T-cell (primary cell): ENCODE data around the gene SCN10A. TPM values are rescaled to one million over a fixed set of nuclear protein-coding genes. Genes with fewer than 3 reads are reported as not detected.

Experiments
- ATAC-seq, 4 experiments: fragments of 200-7000 bp in 3 of 4; fragments of 150-1000 bp in 1 of 4; cut with Tn5 transposase; replicated peaks in 1 of 4; 1 replicate in 3 of 4; 2 replicates in 1 of 4; pipeline ENCODE4 v1.10.0; 2021; ENCODE audit warnings: moderate library complexity in 3 of 4, mild to moderate bottlenecking in 2 of 4, moderate number of reproducible peaks in 1 of 4
- CTCF ChIA-PET, 2 donors: fragments of 300-600 bp; sonication (Branson Sonifier 250); formaldehyde crosslinking; loops; one replicate each; lab custom pipeline; 2022; ENCODE audit warnings: antibody characterized with exemption in 2 of 2; lab: Charles Lee
- POLR2A ChIA-PET, 2 donors: fragments of 300-600 bp; sonication (Branson Sonifier 250); formaldehyde crosslinking; loops; one replicate each; lab custom pipeline; 2022; ENCODE audit warnings: antibody characterized with exemption in 2 of 2; lab: Charles Lee
- DNase-seq, 35 experiments: peaks; one replicate each; pipeline versions ENCODE4 v3.0.0 to v3.0.0-alpha.2; 2013 to 2023
- H3K27ac ChIP-seq: one replicate; pipeline ENCODE4 v1.5.1; 2013; ENCODE audit warnings: low read length
- H3K27me3 ChIP-seq, 2 experiments: replicated peaks in 1 of 2; 1 replicate in 1 of 2; 2 replicates in 1 of 2; pipeline versions ENCODE4 v1.6.1 to v1.7.0; 2013; ENCODE audit warnings: low read length in 1 of 2, mixed read lengths in 1 of 2; ENCODE audit not compliant: control insufficient read depth in 2 of 2, insufficient read depth in 2 of 2; ENCODE audit errors: extremely low read depth in 1 of 2
- H3K36me3 ChIP-seq, 2 donors: 1 replicate in 1 of 2; 2 replicates in 1 of 2; pipeline versions ENCODE4 v1.6.1 to v1.7.0; 2013; ENCODE audit warnings: low read length in 1 of 2; ENCODE audit not compliant: control insufficient read depth in 2 of 2, insufficient read depth in 1 of 2; ENCODE audit errors: extremely low read depth in 1 of 2
- H3K4me1 ChIP-seq, 2 experiments: 1 replicate in 1 of 2; 2 replicates in 1 of 2; pipeline versions ENCODE4 v1.6.1 to v1.7.0; 2013; ENCODE audit warnings: low read length in 2 of 2, mixed read lengths in 1 of 2; ENCODE audit not compliant: insufficient read depth in 2 of 2, control insufficient read depth in 1 of 2; ENCODE audit errors: extremely low read depth in 1 of 2
- H3K4me3 ChIP-seq, 2 donors: 1 replicate in 1 of 2; 2 replicates in 1 of 2; pipeline versions ENCODE4 v1.5.1 to v1.7.0; 2013; ENCODE audit warnings: mild to moderate bottlenecking in 2 of 2, low read length in 1 of 2, moderate library complexity in 1 of 2; ENCODE audit not compliant: control insufficient read depth in 1 of 2; ENCODE audit errors: extremely low read depth in 1 of 2
- H3K9me3 ChIP-seq: 2 replicates; pipeline ENCODE4 v1.7.0; 2013
- H3K27ac Mint-ChIP-seq, 2 donors: one replicate each; pipeline ENCODE4 v1.8.0; 2020 to 2021; ENCODE audit warnings: mild to moderate bottlenecking in 2 of 2, mixed read lengths in 2 of 2
- H3K27me3 Mint-ChIP-seq, 2 donors: one replicate each; pipeline ENCODE4 v1.8.0; 2021 to 2022; ENCODE audit warnings: mixed read lengths in 2 of 2
- H3K36me3 Mint-ChIP-seq: one replicate; pipeline ENCODE4 v1.8.0; 2021; ENCODE audit warnings: mixed read lengths
- H3K4me1 Mint-ChIP-seq, 3 donors: one replicate each; pipeline ENCODE4 v1.8.0; 2020 to 2022; ENCODE audit warnings: mixed read lengths in 3 of 3, mild to moderate bottlenecking in 1 of 3
- H3K4me3 Mint-ChIP-seq, 3 donors: one replicate each; pipeline ENCODE4 v1.8.0; 2020 to 2022; ENCODE audit warnings: mild to moderate bottlenecking in 3 of 3, mixed read lengths in 3 of 3, moderate library complexity in 3 of 3
- H3K9me3 Mint-ChIP-seq, 3 donors: one replicate each; pipeline ENCODE4 v1.8.0; 2020 to 2022; ENCODE audit warnings: mixed read lengths in 3 of 3
- WGBS: methylation state at CpG from one replicate; pipeline ENCODE4 v1.1.5; 2013; ENCODE audit warnings: missing lambda C conversion rate; ENCODE audit not compliant: insufficient coverage; 5-methylcytosine and 5-hydroxymethylcytosine counted together
- total RNA-seq, 35 experiments: library from RNA in 6 of 35; stranded (reverse) in 6 of 35; fragments of 120-200 nt in 1 of 35; gene quantifications; one replicate each; pipeline versions ENCODE4 v1.2.1 to v1.2.4 and lab custom pipeline; 2013 to 2026

SCN10A gene
- total RNA-seq, 5 donors from 2014 or later (not counting 1 experiment from before 2014, with no cell fraction given) = not detected

DNA sequence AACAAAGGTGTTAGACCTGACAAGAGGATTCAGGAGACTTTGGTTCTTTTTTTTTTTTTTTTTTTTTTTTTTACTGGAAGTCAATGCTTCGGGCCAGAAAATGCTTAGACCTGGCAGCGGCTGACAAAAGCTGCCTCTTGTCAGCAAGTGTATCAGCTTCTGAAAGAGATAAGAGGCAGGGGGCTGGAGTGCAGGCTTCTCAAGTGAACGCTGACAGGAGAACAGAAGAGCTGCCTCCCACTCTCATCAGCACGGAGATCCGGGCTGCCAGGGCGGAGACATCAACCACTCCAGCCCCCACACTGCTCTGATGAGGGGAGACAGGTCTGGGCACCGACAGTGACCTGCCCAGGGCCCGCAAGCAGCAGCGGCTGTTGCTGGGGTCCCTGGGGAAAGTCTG is 157.2 kb downstream of the SCN10A start:
- no peaks in the 10 kb centered on the region for H3K36me3 ChIP-seq
- Mint-ChIP-seq H3K9me3 (peaks cover 9 to 26% (median 10%) of the 10 kb centered on the region in 3 donors), H3K27ac (no peak overlapping the region), H3K27me3 (peaks cover 56 to 62% of the 10 kb centered on the region in 2 donors), H3K4me1 (peaks cover 0 to 4% (median 0%) of the 10 kb centered on the region in 3 donors), H3K4me3 (no peak overlapping the region), H3K36me3 (no peaks in the 10 kb centered on the region)
- CTCF ChIA-PET = interaction anchor here (0.6 to 0.7 kb wide), 4 partner anchors 36 to 685 kb away, joined by 3 to 9 read pairs (median 6); no protein-coding TSS in a partner anchor
- POLR2A ChIA-PET = no interaction called here
- no peak overlapping the region for H3K27ac ChIP-seq
- DNase-seq = no peak
- WGBS = 67% methylated on average over 3 of the region's 9 CpGs
- ATAC-seq = no peak
- H3K27me3 ChIP-seq = peaks cover 2 to 40% of the 10 kb centered on the region in 2 experiments
- no peak overlapping the region for H3K4me3 ChIP-seq
- no peaks in the 10 kb centered on the region for H3K9me3 ChIP-seq
- H3K4me1 ChIP-seq = peaks cover 0 to 3% of the 10 kb centered on the region in 2 experiments

- DNase-seq (no peak), ATAC-seq (no peak)
- CTCF ChIA-PET = no interaction called here
- Mint-ChIP-seq H3K27me3 (peaks cover 50 to 58% of the 10 kb centered on the region in 2 donors), H3K4me3 (no peak overlapping the region), H3K9me3 (peaks cover 0 to 13% (median 7%) of the 10 kb centered on the region in 3 donors), H3K4me1 (peaks cover 0 to 4% (median 0%) of the 10 kb centered on the region in 3 donors), H3K27ac (no peak overlapping the region), H3K36me3 (no peaks in the 10 kb centered on the region)
- Histone ChIP-seq H3K4me1 (peaks cover 0 to 3% of the 10 kb centered on the region in 2 experiments), H3K27me3 (peaks cover 2 to 44% of the 10 kb centered on the region in 2 experiments), H3K4me3 (no peak overlapping the region), H3K36me3 (no peaks in the 10 kb centered on the region), H3K9me3 (no peaks in the 10 kb centered on the region), H3K27ac (no peak overlapping the region)
- WGBS = 65% methylated on average over 5 of the region's 5 CpGs
- POLR2A ChIA-PET = no interaction called here
Measured at GRCh38 chr3:38657369-38657768, 158.6 kb downstream of the SCN10A start.

DNA sequence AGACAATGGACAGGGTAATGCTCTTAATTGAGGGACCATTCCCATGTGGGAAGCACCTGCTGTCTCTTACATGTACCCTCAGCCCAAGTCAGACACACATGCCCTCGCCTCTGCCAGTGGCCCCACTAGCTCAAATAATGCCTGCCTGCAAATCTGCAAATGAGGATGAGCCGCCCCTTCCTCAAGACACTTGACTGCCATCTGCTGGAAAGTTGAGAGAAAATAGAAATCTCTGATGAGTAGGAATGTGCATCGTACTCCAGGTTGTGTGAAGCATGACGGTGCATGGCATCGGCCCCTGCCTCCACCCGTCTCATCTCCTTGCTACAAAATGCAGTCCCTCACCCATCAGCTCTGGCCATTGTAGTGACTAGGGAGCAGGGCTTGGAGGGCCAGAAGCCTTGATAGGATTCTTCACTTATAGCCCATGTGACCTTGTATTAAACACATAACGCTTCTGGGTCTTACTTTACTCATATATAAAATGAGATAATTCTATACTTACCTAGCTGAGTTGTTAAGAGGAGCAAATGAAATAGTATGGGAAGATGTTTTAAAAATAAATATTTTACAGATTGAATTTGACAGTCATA is 160.2 kb downstream of the SCN10A start:
- Mint-ChIP-seq H3K4me1 (peaks cover 0 to 4% (median 0%) of the 10 kb centered on the region in 3 donors), H3K4me3 (no peak overlapping the region), H3K9me3 (peaks cover 0 to 1% (median 0%) of the 10 kb centered on the region in 3 donors), H3K27me3 (peaks cover 42 to 55% of the 10 kb centered on the region in 2 donors), H3K27ac (peak overlapping the region in 1 of 2 donors; percentile 1), H3K36me3 (no peaks in the 10 kb centered on the region)
- DNase-seq = peak in 1 of 35 experiments; percentile 59
- Histone ChIP-seq H3K27me3 (peaks cover 2 to 51% of the 10 kb centered on the region in 2 experiments), H3K4me1 (peaks cover 0 to 9% of the 10 kb centered on the region in 2 experiments), H3K36me3 (no peaks in the 10 kb centered on the region), H3K27ac (no peak overlapping the region), H3K9me3 (no peaks in the 10 kb centered on the region), H3K4me3 (no peak overlapping the region)
- WGBS = no CpG with 5 or more reads among the region's 7 CpGs
- peak in 3 of 4 experiments; percentile 41 to 67 (median 48) for ATAC-seq
- ChIA-PET POLR2A (no interaction called here), CTCF (interaction anchor here (0.5 to 1.8 kb wide), 8 partner anchors 9 to 655 kb away, joined by 3 to 15 read pairs (median 4); partner anchors contain the start of gene EXOG (in 2 of the 2))

DNA sequence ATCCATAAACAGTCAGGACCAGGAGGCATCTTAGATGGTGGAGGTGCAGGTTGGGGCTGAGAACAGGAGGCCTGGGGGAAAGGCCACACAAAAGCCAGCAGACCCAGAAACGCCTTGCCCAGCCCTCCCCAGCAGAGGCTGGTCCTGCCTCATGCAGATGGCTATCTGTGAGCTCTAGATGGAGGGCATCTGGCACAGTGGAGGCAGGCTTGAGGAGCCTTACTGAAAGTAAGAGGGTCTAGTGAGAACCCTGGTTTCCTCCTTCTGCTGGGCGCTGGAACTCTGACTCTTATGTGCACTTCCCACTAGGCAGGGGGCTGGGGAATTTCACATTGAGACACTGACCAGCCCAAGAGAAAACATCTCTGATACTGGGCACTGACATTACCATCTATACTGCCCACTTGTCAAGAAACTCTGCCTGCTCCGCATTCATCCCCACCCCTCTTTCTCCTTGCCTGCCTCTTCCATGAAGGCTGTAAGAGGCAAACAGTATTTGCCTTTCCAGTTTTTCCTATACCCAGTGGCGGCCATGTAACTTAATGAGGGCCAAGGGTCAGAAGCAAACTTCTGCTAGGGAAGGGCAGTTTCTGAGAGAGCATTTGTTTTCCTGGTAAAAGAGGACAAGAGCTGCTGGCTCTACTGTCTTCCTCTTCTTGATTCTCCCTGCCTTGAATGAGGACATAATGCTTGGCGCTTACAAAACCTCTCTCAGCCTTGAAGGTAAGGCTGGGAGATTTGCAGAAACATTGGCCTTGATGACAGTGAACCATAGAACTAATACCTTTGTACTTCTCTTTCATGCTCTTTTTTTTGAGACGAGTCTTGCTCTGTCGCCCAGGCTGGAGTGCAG is 162.1 kb downstream of the SCN10A start:
- peaks cover 0 to 4% (median under 1%) of the 10 kb centered on the region in 3 donors for H3K4me1 Mint-ChIP-seq
- POLR2A ChIA-PET = no interaction called here

GRCh38 chr3:38652934-38653333 is 163.1 kb downstream of the SCN10A start:
- WGBS = no CpG with 5 or more reads among the region's 1 CpG
- H3K36me3 Mint-ChIP-seq = no peaks in the 10 kb centered on the region
- H3K27me3 ChIP-seq = peaks cover 2 to 58% of the 10 kb centered on the region in 2 experiments
- H3K27ac Mint-ChIP-seq = no peak overlapping the region
- H3K27me3 Mint-ChIP-seq = peaks cover 25 to 34% of the 10 kb centered on the region in 2 donors
- no peaks in the 10 kb centered on the region for H3K9me3 ChIP-seq
- no peak overlapping the region for H3K4me3 ChIP-seq
- no peaks in the 10 kb centered on the region for H3K36me3 ChIP-seq
- ATAC-seq (no peak), DNase-seq (no peak)
- H3K4me1 Mint-ChIP-seq = peaks cover 4 to 9% (median 9%) of the 10 kb centered on the region in 3 donors
- H3K27ac ChIP-seq = no peak overlapping the region
- no peaks in the 10 kb centered on the region for H3K9me3 Mint-ChIP-seq
- ChIA-PET CTCF (interaction anchor here (0.6 to 2.9 kb wide), 3 partner anchors 132 to 157 kb away, joined by 3 to 17 read pairs (median 7); partner anchors contain the start of gene EXOG (in 1 of the 2)), POLR2A (no interaction called here)
- H3K4me1 ChIP-seq = peaks cover 0 to 30% of the 10 kb centered on the region in 2 experiments
- no peak overlapping the region for H3K4me3 Mint-ChIP-seq

More for the DNA sequence above, 162.1 kb downstream of the SCN10A start:
- Histone ChIP-seq H3K9me3 (no peaks in the 10 kb centered on the region), H3K4me3 (no peak overlapping the region), H3K36me3 (no peaks in the 10 kb centered on the region), H3K4me1 (peaks cover 0 to 23% of the 10 kb centered on the region in 2 experiments), H3K27ac (no peak overlapping the region), H3K27me3 (peaks cover 0 to 56% of the 10 kb centered on the region in 2 experiments)
- CTCF ChIA-PET = interaction anchor here (0.8 to 1.8 kb wide), 4 partner anchors 133 to 158 kb away, joined by 3 to 8 read pairs (median 4); partner anchors contain the start of gene EXOG (in 2 of the 2)
- no peak overlapping the region for H3K27ac Mint-ChIP-seq
- H3K4me3 Mint-ChIP-seq = no peak overlapping the region
- H3K9me3 Mint-ChIP-seq = no peaks in the 10 kb centered on the region
- no peaks in the 10 kb centered on the region for H3K36me3 Mint-ChIP-seq
- 67% methylated on average over 1 of the region's 7 CpGs for WGBS
- DNase-seq = no peak
- ATAC-seq = no peak
- peaks cover 29 to 41% of the 10 kb centered on the region in 2 donors for H3K27me3 Mint-ChIP-seq
